K562 (cell line): Measurements from ENCODE around the gene EIF4E. TPM values are rescaled to one million over a fixed set of nuclear protein-coding genes. Genes with fewer than 3 reads are reported as not detected.
A peak's percentile ranks its signal among the peaks of the same experiment; 100 is the strongest.

Experiments used
- CC2D1A ChIP-seq: fragments of 450-650 bp; IDR thresholded peaks from 2 replicates; pipeline ENCODE4 v1.6.1; 2017; ENCODE audit warnings: mild to moderate bottlenecking
- CHD2 ChIP-seq: IDR thresholded peaks from 2 replicates; pipeline ENCODE4 v1.6.1; 2011; ENCODE audit warnings: low read depth, low read length
- CREM ChIP-seq: IDR thresholded peaks from 2 replicates; pipeline ENCODE4 v1.6.1; 2014; ENCODE audit warnings: antibody characterized with exemption, low read depth
- DPF2 ChIP-seq: fragments of 450-650 bp; IDR thresholded peaks from 2 replicates; pipeline ENCODE4 v1.6.1; 2016
- KAT7 ChIP-seq: sonication (generic); formaldehyde crosslinking; IDR thresholded peaks from 2 replicates; pipeline ENCODE4 v1.8.0; 2022; ENCODE audit warnings: missing genetic modification reagents, mild to moderate bottlenecking, borderline replicate concordance
- MYC ChIP-seq, 2 experiments: fragments of 250-450 bp in 1 of 2; sonication (Bioruptor Pico) in 1 of 2; IDR thresholded peaks; 2 replicates each; pipeline versions ENCODE4 v1.5.1 to v1.6.1; 2012 to 2021; ENCODE audit warnings: low read depth in 2 of 2, borderline replicate concordance in 1 of 2, improper control_type of control experiment in 1 of 2, low read length in 1 of 2, mild to moderate bottlenecking in 1 of 2, moderate library complexity in 1 of 2
- SRSF3 ChIP-seq: fragments of 200-400 bp; formaldehyde crosslinking; IDR thresholded peaks from 2 replicates; pipeline ENCODE4 v1.6.1; 2016; ENCODE audit warnings: mild to moderate bottlenecking, low read length, moderate library complexity; ENCODE audit not compliant: insufficient read depth
- TCF3 ChIP-seq: sonication (generic); formaldehyde crosslinking; IDR thresholded peaks from 2 replicates; pipeline ENCODE4 v1.4.0; 2020; ENCODE audit warnings: mild to moderate bottlenecking, missing genetic modification reagents
- polyA plus RNA-seq, 8 experiments: library from polyadenylated mRNA; depleted of rRNA in 4 of 8; stranded (reverse) in 5 of 8; unstranded in 3 of 8; fragments of >200 nt; fragmentation: Nextera tagmentation in 2 of 8; fragmentation: Illumina TruSeq in 1 of 8; extraction: Ambion mirVana in 2 of 8; extraction: Trizol in 1 of 8; gene quantifications; 2 replicates each; pipeline versions ENCODE4 v1.2.1 to v1.2.3, GENCODE V29; 2011 to 2014; ENCODE audit warnings: inconsistent platforms in 1 of 8, missing spikeins in 1 of 8
- total RNA-seq, 7 experiments: library from RNA; depleted of rRNA in 6 of 7; stranded (reverse); fragments of >200 nt in 6 of 7; fragmentation: Illumina TruSeq in 2 of 7; extraction: Trizol in 2 of 7; gene quantifications; 2 replicates each; pipeline versions ENCODE4 v1.2.1 to v1.2.3, GENCODE V29; 2011 to 2021; ENCODE audit warnings: low replicate concordance in 1 of 7
- TF ChIP-seq, protein P1 (sequence below): sonication (generic); formaldehyde crosslinking; IDR thresholded peaks from 2 replicates; pipeline ENCODE4 v1.5.0; 2020; ENCODE audit warnings: missing genetic modification reagents
- TF ChIP-seq, protein P2 (sequence below): sonication (generic); formaldehyde crosslinking; IDR thresholded peaks from 2 replicates; pipeline ENCODE4 v1.8.0; 2023; ENCODE audit warnings: mild to moderate bottlenecking, missing genetic modification reagents
- TF ChIP-seq, protein P3 (sequence below): fragments of 450-650 bp; IDR thresholded peaks from 2 replicates; pipeline ENCODE4 v1.6.1; 2018; ENCODE audit not compliant: partially characterized antibody
- TF ChIP-seq, protein P4 (sequence below): fragments of 450-650 bp; IDR thresholded peaks from one replicate; pipeline ENCODE4 v1.6.1; 2018; ENCODE audit warnings: mild to moderate bottlenecking, moderate library complexity; ENCODE audit not compliant: partially characterized antibody

EIF4E gene
- total and polyA plus RNA-seq, 9 of the 15 experiments (the other 6 are each of a cell fraction or from before 2014, with no cell fraction given) = 164 to 489 (median 179) TPM

DNA sequence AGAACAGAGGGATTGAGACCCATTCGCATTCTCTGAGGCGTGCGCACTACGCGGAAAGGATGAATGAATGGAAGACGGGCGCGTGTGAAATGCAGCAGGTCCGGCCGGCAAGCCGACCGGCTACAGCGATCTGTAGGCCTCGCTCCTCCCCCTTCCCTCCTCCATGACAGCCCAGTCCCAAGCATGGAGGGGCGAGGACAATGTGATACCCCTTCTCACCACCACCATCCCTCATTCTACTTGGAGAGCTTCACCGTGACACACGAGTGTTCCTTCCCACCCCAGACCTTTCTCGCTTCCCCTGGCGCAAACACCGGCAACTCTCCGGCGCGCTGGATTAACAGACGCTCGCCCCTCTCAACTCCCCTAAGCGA, 815 bp downstream of the EIF4E start (continued):
- TF ChIP-seq, protein P1, sequence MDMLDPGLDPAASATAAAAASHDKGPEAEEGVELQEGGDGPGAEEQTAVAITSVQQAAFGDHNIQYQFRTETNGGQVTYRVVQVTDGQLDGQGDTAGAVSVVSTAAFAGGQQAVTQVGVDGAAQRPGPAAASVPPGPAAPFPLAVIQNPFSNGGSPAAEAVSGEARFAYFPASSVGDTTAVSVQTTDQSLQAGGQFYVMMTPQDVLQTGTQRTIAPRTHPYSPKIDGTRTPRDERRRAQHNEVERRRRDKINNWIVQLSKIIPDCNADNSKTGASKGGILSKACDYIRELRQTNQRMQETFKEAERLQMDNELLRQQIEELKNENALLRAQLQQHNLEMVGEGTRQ (CRISPR knock-in tag) = no peak
- 0 out of 2 replicates have a peak, but pooled peaks have one; percentile 63 for TF ChIP-seq SRSF3
- TF ChIP-seq, protein P2, sequence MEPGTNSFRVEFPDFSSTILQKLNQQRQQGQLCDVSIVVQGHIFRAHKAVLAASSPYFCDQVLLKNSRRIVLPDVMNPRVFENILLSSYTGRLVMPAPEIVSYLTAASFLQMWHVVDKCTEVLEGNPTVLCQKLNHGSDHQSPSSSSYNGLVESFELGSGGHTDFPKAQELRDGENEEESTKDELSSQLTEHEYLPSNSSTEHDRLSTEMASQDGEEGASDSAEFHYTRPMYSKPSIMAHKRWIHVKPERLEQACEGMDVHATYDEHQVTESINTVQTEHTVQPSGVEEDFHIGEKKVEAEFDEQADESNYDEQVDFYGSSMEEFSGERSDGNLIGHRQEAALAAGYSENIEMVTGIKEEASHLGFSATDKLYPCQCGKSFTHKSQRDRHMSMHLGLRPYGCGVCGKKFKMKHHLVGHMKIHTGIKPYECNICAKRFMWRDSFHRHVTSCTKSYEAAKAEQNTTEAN = no peak; the same call in 1 of the 2 replicates
- no peak for TF ChIP-seq CC2D1A
- TF ChIP-seq DPF2 = peak; percentile 20; the same call in 1 of the 2 replicates
- TF ChIP-seq, protein P3, sequence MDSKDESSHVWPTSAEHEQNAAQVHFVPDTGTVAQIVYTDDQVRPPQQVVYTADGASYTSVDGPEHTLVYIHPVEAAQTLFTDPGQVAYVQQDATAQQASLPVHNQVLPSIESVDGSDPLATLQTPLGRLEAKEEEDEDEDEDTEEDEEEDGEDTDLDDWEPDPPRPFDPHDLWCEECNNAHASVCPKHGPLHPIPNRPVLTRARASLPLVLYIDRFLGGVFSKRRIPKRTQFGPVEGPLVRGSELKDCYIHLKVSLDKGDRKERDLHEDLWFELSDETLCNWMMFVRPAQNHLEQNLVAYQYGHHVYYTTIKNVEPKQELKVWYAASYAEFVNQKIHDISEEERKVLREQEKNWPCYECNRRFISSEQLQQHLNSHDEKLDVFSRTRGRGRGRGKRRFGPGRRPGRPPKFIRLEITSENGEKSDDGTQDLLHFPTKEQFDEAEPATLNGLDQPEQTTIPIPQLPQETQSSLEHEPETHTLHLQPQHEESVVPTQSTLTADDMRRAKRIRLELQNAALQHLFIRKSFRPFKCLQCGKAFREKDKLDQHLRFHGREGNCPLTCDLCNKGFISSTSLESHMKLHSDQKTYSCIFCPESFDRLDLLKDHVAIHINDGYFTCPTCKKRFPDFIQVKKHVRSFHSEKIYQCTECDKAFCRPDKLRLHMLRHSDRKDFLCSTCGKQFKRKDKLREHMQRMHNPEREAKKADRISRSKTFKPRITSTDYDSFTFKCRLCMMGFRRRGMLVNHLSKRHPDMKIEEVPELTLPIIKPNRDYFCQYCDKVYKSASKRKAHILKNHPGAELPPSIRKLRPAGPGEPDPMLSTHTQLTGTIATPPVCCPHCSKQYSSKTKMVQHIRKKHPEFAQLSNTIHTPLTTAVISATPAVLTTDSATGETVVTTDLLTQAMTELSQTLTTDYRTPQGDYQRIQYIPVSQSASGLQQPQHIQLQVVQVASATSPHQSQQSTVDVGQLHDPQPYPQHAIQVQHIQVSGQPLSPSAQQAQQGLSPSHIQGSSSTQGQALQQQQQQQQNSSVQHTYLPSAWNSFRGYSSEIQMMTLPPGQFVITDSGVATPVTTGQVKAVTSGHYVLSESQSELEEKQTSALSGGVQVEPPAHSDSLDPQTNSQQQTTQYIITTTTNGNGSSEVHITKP = peak; percentile 92
- peak; percentile 52 for TF ChIP-seq CREM
- peak; percentile 23; the same call in 1 of the 2 replicates for TF ChIP-seq KAT7 (CRISPR knock-in tag)
- TF ChIP-seq TCF3 = no peak
- peak; percentile 34; the same call in 1 of the 2 replicates for TF ChIP-seq CHD2
- TF ChIP-seq, protein P4, sequence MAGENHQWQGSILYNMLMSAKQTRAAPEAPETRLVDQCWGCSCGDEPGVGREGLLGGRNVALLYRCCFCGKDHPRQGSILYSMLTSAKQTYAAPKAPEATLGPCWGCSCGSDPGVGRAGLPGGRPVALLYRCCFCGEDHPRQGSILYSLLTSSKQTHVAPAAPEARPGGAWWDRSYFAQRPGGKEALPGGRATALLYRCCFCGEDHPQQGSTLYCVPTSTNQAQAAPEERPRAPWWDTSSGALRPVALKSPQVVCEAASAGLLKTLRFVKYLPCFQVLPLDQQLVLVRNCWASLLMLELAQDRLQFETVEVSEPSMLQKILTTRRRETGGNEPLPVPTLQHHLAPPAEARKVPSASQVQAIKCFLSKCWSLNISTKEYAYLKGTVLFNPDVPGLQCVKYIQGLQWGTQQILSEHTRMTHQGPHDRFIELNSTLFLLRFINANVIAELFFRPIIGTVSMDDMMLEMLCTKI = no peak
- peak; percentile 73 for TF ChIP-seq MYC (IDR thresholded peaks at IDR 0.05; ENCODE audit: low read depth, low read length)
- no peak; the same call in 1 of the 2 replicates for TF ChIP-seq MYC (CRISPR knock-in tag; IDR thresholded peaks at IDR 0.05; ENCODE audit: borderline replicate concordance, low read depth)
- TF ChIP-seq, all 486 proteins: peak for 53
